Measurements from ENCODE around the gene TMEM8B.

GRCh38 chr9:35867538-35867937, 38.5 kb downstream of the TMEM8B start:
- TF ChIP-seq CTCF (IDR thresholded peaks at IDR 0.05) = no peak
- TF ChIP-seq EP300 (IDR thresholded peaks at IDR 0.05; ENCODE audit: low read depth) = no peak
- TF ChIP-seq POLR2AphosphoS5 (IDR thresholded peaks at IDR 0.05) = no peak

Measured in transverse colon (tissue), 4 donors.